NCI-H748 (cell line): ENCODE measurements around the gene GPRIN3.
"Not testable (repeated sequence)": the region's sequence is repeated elsewhere in the genome, so short reads cannot be mapped to it uniquely, and the experiment has no call there.

ENCODE experiments used
- DNase-seq: peaks from one replicate; lab custom pipeline; 2025; ENCODE audit not compliant: unreplicated experiment; lab: John Stamatoyannopoulos, UW

GPRIN3 gene

DNA sequence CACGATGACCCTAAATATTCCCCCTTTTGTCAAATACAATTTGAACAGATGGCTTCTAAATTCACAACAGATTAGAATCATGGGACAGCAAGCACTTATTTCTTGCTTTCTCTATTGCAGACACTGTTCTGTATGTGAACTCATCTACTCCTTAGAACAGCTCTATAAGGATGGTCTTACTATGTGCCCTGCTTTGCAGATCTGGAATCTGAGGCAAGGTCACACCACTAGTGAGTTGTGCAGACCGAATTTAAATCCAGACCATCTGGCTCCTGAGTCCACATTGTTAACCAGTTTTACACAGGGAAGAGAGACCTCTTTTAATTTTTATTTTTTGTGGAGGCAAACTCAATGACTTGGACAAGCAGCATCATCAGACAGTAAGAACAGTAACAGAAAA is 50.2 kb downstream of the GPRIN3 start:
- no peak for DNase-seq

DNA sequence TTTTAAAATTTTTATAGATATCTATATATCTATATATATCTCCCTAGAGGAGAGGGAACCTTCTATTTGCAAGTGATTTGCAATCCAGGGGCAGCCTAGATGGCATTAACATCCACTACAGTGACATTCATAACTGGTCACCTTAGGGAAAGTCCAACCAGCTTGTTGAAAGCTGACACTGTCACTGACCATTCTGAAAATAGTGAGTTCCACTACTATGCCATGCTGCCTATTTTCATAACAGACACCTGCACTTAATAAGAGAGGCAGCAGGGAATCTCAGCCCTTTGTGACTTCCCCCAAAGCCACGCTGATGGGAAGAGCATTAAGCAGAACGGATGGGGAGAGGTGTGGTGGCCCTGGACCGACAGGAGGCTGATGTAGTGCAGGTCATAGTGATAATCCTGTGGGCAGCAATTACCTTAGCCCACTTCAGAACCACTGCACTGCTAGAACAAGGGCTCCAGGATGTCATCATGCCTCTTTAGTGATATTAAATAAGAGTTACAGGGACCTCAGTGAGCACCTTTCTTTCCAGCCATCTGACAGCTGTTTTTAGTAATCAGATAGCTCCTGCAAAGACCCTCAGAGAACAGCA is 51.3 kb downstream of the GPRIN3 start:
- no peak for DNase-seq

DNA sequence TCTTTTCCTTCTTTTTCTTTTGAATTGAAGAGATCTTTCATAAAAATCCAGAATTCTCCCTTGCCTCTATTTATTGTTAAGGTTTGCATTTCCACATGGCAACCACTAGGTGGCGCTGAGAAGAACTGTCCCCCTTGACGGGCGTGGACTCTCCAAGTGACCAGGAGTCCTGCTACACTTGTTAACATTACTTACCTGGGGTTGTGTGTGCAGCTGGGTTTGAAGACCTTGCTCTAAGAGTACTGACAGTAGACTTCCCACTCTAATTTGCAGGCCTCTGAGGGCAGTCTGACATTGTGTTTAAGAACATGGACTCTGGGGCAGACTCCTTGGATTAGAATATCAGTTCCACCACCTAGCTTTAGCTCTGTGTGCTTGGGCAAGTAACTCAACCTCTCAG is 52.8 kb downstream of the GPRIN3 start:
- DNase-seq: peak; percentile 44

DNA sequence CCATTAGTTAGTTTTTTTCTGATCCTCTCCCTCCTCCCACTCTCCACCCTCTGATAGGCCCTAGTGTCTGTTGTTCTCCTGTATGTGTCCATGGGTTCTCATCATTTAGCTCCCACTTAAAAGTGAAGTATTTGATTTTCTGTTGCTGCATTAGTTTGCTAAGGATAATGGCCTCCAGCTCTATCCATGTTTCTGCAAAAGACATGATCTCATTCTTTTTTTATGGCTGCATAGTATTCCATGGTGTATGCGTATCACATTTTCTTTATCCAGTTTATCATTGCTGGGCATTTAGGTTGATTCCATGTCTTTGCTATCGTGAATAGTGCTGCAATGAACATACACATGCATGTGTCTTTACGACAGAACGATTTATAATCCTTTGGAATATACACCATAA is 53.3 kb downstream of the GPRIN3 start:
- DNase-seq: not testable (repeated sequence)

DNA sequence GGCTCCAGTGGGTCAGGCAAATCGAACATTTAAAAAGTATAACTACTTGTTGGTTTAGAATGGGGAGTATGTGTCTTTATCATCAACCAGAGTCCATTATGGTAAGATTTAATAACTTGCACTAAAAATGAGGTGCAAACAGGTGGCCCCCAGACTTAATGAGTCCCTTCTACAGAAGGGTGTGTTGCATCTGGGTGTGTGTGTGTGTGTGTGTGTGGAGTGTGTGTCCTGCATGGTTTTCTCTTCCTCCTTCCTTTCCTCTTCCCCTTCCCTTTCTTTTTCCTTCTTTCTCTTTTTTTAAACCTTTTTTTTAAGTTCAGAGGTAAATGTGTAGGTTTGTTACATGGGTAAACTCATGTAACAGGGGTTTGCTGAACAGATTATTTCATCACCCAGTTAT is 53.7 kb downstream of the GPRIN3 start:
- DNase-seq: no peak

DNA sequence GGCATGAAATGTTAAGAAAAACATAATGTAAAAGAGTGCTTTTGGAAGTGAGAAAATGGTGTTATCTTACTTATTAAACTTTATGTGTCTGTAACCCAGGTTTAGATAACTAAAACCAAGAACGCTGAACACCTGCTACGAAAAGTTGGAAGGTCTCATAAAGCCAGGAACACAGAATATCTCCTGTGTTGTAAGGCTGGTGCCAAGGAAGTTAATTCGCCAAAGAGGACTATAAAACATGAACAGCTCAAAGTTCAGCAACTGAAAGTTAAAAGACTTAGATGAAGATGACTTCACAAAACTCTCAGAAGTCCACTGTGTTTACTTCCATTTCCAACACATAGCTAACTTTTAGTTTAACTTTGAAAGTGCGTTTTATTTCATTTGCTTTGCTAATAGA is 54.3 kb downstream of the GPRIN3 start:
- no peak for DNase-seq

DNA sequence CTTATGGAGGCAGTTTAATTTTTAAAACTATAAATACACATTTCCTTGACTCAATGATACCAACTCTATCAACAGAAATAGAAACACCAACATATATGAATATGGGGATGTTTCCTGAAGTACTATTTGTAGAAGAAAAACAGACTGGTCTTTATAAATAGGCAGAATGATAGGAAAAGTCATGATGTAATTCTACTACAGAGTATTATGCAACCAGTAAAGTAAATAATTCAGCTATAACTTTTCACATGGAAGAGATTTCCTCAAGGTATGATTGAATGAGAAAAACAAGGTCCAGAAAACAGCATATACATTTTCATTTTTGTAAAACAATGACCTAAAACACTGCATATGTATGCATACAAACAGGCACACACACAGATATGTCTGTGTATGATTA is 56.2 kb downstream of the GPRIN3 start:
- DNase-seq: no peak

DNA sequence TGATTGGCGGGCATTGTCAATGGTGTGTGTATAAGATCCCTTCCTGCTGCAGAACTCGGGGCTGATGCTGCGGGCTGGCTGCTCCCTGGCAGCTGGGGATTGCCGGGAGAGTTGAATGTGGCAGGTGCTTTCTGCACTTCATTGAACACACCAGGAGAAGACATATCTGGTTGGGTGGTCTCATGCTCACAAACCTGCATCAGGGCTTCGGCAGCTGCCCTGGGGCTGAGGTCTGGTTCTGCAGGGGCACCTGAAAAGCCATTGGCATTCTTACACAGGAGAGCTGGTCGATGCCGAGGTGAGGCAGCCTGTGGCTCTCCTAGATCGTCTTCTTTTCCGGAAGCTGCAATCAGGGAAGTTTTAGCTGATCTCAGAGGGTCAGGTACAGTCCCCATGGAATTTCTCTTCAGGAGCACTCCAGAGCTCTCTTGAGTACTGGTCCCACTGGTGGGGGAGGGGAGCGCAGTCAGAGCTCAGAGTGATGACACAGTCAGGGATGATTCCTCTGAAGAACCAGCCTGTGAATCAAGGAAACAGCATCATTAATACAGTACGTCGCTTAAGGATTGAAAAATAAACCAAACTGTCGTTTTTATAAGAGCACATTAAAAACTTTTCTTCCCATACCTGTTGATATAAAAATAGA is 57.8 kb downstream of the GPRIN3 start:
- peak; percentile 85 for DNase-seq

DNA sequence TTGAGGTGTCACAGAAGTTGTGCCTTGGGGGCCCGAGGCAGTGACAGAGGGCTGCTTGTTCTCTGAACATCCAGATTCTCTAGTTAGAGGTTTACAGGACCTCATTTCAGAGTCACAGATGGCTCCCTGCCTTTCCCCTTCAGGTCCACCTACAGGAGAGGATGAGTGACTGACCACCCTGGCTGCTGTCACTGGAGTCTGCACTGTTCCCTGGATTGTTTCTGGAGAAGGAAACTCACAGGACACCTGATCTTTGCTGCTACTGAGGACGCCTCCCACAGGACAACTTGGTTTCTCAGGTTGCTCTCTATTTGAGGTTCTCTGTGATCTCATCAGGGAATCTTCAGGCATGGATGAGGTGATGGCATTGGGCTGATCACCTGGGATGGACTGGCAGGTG is 58.3 kb downstream of the GPRIN3 start:
- no peak for DNase-seq

DNA sequence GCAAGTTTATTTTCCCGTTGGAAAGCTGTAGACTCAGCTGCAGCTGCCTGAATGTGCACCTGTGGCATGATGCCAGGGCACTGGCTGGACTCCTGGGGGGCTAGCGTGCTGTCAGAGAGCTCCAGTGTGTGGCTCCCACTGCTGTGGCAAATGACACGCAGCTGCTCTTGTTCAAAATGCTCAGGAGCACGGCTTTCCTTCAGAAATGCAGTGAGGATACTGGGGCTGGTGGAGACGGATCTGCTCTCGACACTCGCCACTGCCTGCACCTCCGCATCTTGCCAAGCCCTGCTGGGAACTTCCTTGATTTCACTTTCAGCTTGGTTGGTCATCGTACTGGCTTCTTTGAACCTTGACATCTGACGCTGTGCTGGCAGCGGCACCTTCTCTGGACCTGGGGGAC is 58.7 kb downstream of the GPRIN3 start:
- DNase-seq: peak; percentile 95

DNA sequence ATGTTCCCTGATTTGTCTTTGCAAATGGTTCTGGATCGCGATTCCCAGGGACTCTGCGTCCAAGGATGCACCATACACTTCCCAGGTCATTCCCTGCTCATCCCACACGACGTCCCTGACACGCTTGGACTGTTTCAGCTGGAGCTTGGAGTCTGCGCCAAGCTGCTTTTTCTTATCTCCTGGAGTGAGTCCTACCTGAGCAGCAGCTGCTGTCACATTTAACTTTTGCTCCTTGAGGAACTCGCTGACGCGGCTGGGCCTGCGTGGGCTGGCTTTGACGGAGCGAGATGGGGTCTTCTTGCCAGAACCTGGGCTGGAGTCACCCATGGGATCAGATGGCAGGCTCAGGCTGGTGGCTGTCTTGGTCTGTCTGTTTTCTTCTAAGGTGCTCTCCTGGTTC is 59.6 kb downstream of the GPRIN3 start:
- no peak for DNase-seq

DNA sequence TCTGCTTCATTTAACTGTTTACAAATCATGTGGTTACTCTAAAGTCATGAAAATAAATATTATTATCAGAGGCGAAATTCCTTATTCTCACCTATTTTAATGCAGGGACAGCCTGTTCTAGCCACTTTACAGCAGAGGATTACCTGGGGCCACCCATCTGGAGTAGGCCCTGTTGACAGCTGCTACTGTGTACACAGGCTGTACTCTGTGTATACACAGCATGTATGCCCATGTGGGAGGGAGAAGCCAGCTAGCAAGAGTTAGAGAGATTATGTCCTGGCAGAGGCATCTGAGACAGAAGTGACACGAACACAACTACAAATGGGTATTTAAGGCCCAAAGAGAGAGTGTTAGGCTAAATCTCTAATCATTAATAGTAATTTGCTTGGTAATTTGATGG is 62.1 kb downstream of the GPRIN3 start:
- DNase-seq: peak; percentile 89

DNA sequence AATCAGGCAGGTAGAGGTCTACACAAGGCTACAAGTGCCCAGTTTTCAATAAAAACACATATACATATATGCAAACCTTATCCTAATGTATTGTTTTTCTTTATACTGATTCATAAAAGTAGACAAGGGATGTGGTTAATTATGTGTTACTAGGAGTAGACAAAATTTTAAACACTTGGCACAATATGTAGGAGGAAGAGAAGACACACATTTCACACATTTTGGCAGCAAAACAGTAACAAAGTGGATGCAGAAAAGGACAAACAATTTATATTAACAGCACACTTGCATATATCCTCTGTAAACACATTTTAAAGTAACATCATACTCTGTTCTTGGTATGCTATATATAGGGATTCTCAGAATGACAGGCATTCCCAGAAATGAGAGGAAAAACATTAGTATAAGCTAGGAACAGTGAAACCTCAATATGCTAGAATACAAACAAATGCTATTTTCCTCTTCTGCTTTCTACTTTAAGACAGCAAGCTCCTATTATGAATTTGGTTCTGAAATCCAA is 63.8 kb downstream of the GPRIN3 start:
- DNase-seq: no peak

DNA sequence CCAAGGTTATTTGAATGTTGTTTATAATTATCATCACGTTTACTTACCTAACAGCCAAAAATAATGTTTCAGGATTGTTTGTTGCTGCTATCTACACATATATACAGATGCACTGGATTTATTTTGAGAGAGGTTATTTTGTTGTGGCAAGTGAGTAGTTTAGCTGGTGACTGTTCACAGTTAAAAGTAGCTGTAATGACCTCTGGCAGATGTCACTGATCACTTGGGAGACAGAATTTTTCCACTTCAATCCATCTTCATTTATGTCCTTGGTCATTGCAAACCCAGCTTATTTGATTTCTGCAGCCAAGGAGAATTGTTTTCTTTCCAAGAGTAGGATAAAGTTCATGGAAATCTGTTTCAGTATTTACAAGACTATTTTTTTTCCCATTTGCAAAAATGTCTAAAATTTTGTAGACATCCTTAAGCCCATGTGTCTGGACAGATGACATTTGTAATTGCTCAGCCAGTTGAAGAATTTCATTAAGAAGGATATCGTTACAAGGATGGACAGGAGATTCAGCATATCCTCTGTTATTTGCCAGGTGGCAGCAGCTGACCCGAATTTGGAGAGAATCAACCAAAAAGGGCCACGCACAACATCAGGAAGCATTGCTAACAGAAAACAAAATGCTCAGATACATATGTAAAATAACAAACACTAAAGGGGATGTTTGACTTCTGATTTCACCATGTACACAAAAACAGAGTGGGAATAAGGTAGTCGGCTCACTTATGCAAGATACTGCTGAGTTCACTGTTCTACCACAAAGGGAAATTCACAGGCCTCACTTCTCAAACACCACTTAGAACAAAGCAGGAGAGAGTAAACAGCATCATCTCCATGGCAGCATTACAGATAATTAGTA is 64.5 kb downstream of the GPRIN3 start:
- DNase-seq: peak; percentile 89

DNA sequence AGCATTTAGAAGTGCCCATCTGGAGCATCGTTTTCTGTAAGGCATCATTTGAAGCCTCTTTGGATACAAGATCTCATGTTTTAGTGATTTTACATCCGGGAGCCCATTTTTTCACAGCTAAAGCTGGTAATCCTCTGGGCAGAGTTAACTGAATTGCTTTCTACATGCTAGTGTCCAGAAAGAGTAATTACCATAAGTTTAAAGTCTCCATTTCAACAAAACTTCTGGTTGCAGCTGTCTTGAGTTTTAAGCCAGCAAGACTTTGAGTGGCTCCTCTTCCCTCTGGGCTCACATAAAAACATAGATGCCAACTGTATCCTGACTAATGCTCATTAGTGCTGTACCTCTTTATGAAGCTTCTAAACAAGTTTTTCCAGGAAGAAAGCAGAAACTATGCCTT is 65.4 kb downstream of the GPRIN3 start:
- DNase-seq: no peak

DNA sequence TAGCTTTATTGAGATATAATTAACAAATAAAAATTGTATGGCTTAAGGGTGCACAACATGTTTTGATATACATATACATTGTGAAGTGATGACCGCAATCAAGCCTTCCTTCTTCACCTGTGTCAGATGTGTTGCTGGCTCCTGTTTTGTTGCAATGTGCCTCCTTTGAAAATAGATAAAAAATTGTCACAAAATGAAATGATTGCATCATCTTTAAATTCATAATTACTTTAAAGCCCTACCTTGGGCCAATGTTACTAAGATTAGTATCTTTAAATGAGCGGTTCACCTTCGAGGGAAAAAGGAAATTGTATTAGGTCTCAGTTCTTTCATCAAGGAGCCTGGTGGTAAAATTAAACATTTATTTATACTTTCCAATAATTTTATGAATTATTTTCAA is 77.3 kb downstream of the GPRIN3 start:
- no peak for DNase-seq

DNA sequence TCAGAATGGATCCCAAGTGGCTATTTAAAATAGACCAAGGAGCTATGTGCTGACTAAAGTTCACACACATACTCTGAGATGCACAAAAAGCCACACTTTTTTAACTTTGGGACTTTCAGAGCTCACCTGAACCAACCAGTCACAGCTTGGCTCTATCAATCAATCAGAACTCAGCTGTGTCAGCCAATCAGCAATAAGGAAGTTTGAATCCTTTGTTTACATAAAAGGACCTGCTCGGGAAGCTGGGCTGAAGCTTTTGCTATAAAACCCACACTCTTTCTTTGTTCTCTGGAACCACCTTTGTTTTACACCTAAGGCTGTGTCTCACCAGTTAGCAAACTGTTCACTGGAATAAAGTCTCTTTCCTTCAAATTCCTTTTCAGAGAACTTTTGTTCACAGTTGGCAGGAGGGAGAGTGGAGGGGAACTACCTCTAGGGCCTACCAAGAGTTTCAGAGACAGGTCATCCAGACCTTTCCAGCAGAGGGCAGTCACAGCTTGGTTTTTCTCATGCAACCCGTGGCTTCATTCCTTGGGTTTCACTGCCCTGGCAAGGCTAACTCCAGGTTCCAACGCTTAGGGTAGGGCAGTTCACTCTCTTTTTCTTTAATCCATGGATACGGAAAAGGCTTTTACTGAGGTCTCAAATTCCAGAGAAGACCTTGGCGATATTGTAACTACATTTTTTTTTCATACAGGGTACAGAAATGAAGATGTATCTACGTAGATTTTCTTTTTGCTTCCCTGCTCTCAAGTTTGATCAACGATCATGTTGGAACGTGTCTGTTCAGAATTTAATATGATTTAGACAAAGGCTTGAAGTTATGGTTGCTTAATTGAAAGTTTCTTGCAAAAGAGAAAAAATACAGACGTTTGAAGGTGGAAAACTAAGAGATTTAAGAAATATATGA is 80.7 kb downstream of the GPRIN3 start:
- peak; percentile 79 for DNase-seq

DNA sequence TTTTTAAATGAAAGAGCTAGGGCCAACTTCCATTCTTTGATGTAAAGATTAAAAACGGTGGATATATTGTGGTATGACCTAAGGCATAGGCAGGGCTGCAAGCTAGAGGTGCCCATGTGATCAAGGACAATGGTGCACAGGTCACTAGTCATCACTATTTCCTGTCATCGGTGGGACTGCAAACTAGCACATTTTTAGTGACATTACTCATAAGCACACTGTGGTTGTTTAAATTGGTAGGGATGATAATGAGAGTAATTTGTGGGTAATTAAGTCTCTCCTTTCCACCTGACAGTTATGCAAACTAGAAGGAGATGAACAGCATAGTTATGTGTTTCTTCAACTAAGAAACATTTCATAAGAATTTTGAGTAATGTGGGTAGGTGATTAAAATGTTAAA is 85.4 kb downstream of the GPRIN3 start:
- DNase-seq: peak; percentile 34

DNA sequence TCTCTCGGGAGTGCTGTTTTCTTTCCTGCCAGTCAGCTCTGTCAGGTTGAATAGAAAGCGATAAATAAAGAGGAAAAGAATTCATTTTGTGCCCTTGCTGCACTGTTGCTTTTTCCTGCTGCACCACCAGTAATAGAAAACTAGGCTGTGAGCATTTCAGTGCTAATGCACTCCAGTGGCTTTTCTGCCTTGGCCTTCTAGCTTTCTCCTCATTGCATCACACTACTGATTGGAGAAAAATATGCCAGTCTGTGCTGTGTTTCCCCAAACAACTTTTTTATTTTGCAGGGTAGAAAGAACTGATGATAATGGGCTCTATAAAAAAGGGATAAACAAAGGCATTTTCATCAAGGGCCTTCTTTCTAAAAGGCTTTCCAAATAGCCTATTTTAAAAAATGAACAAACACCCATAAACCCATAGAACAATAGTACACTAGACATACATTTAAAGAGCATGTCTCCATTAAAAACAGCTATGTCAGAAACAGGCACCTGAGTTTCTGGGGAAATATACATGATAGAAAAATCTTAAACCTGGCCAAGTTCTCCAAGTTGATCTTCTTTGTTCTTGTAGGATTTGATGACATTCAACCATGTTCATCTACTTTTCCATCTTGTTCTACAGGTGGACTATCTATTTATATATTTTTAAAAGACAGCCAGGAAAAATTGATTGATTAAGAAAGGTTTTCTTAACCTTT is 86.3 kb downstream of the GPRIN3 start:
- DNase-seq: no peak

DNA sequence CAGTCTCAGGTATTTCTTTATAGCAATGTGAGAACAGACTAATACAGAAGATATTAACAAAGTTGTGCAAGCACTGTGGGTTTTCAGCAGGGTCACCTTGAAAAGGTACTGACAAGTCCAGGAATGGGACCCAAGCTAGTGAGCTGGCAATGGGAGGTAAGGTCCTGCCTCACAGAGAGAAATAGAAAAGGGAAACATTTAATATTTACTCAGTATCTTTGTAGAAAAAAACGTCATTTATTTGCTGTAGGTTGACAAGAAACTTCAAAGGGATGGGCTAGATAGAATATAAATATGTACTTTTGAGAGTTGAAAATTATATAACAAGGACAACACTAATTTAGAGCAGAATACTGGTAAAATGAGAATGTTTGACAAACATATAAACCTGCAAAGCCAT is 89.0 kb downstream of the GPRIN3 start:
- DNase-seq: no peak
